DOHH2 (cell line): ENCODE data around the gene CCN2.

Experiments
- H3F3A ChIP-seq: fragments of 200-600 bp; sonication (generic), shearing (Covaris generic); 2 replicates; pipeline ENCODE4 v1.6.0; 2016; ENCODE audit warnings: antibody characterized with exemption, mild to moderate bottlenecking; ENCODE audit not compliant: control insufficient read depth, insufficient read depth
- H3K27ac ChIP-seq: fragments of 200-600 bp; sonication (generic); 2 replicates; pipeline ENCODE4 v1.5.1; 2014; ENCODE audit warnings: low read depth, mild to moderate bottlenecking, low read length, moderate library complexity
- H3K27me3 ChIP-seq: fragments of 200-600 bp; sonication (generic); 2 replicates; pipeline ENCODE4 v1.6.1; 2014; ENCODE audit warnings: mild to moderate bottlenecking, low read length, mixed read lengths; ENCODE audit not compliant: control insufficient read depth
- H3K36me3 ChIP-seq: fragments of 200-600 bp; sonication (generic); 2 replicates; pipeline ENCODE4 v1.6.1; 2014; ENCODE audit warnings: mild to moderate bottlenecking, low read length, moderate library complexity, mixed read lengths; ENCODE audit not compliant: control insufficient read depth
- H3K4me1 ChIP-seq: fragments of 200-600 bp; sonication (generic); 2 replicates; pipeline ENCODE4 v1.6.1; 2014; ENCODE audit warnings: mild to moderate bottlenecking, low read length, mixed read lengths; ENCODE audit not compliant: control insufficient read depth
- H3K4me2 ChIP-seq: fragments of 200-600 bp; sonication (generic); 2 replicates; pipeline ENCODE4 v1.6.0; 2014; ENCODE audit warnings: mild to moderate bottlenecking, low read length, moderate library complexity
- H3K4me3 ChIP-seq: fragments of 200-600 bp; sonication (generic); 2 replicates; pipeline ENCODE4 v1.5.1; 2014; ENCODE audit warnings: mild to moderate bottlenecking, low read length, mixed read lengths
- H3K79me2 ChIP-seq: fragments of 200-600 bp; sonication (generic); 2 replicates; pipeline ENCODE4 v1.6.1; 2014; ENCODE audit warnings: mild to moderate bottlenecking, low read length, mixed read lengths; ENCODE audit not compliant: control insufficient read depth
- H3K9me2 ChIP-seq: fragments of 200-600 bp; sonication (generic); replicated peaks from 2 replicates; pipeline ENCODE4 v1.6.1; 2014; ENCODE audit warnings: mild to moderate bottlenecking, low read length, mixed read lengths; ENCODE audit not compliant: control insufficient read depth
- H3K9me3 ChIP-seq: fragments of 200-600 bp; sonication (generic); 2 replicates; pipeline ENCODE4 v1.6.1; 2014; ENCODE audit warnings: antibody characterized with exemption, low read length, mixed read lengths; ENCODE audit not compliant: control insufficient read depth, insufficient read depth
- H4K20me1 ChIP-seq: fragments of 200-600 bp; sonication (generic); 2 replicates; pipeline ENCODE4 v1.6.0; 2014; ENCODE audit warnings: low read depth, mild to moderate bottlenecking, antibody characterized with exemption, low read length, moderate library complexity; ENCODE audit not compliant: control insufficient read depth, insufficient read depth
- CTCF ChIP-seq: fragments of 200-600 bp; sonication (generic); IDR thresholded peaks from one replicate; pipeline ENCODE4 v1.5.1; 2014; ENCODE audit warnings: antibody characterized with exemption, mild to moderate bottlenecking, low read depth, low read length; ENCODE audit not compliant: poor library complexity, severe bottlenecking
- EZH2phosphoT487 ChIP-seq: fragments of 200-600 bp; sonication (generic); IDR thresholded peaks from 2 replicates; pipeline ENCODE4 v1.6.1; 2017; ENCODE audit warnings: borderline replicate concordance, mild to moderate bottlenecking, antibody characterized with exemption, low read length, moderate library complexity, mixed read lengths

The CCN2 gene

GRCh38 chr6:131955876-131956275, 4.7 kb upstream of the CCN2 start:
- H3K9me3 ChIP-seq = no peaks in the 10 kb centered on the region
- H3K9me2 ChIP-seq = no peaks in the 10 kb centered on the region
- H3F3A ChIP-seq = no peaks in the 10 kb centered on the region
- H3K27me3 ChIP-seq = peaks cover 18% of the 10 kb centered on the region
- no peaks in the 10 kb centered on the region for H3K79me2 ChIP-seq
- no peaks in the 10 kb centered on the region for H3K36me3 ChIP-seq
- H3K4me1 ChIP-seq = no peaks in the 10 kb centered on the region; the same call in 1 of the 2 replicates
- H3K27ac ChIP-seq = no peak overlapping the region
- no peak overlapping the region for H3K4me3 ChIP-seq
- H4K20me1 ChIP-seq = no peaks in the 10 kb centered on the region
- no peak overlapping the region for H3K4me2 ChIP-seq
- no peak for TF ChIP-seq CTCF
- no peak for TF ChIP-seq EZH2phosphoT487

- Histone ChIP-seq H3K4me3 (no peak overlapping the region), H3K9me2 (no peaks in the 10 kb centered on the region), H3K79me2 (no peaks in the 10 kb centered on the region), H3K4me1 (no peaks in the 10 kb centered on the region; the same call in 1 of the 2 replicates), H3K9me3 (no peaks in the 10 kb centered on the region), H3K27ac (no peak overlapping the region), H3F3A (no peaks in the 10 kb centered on the region), H4K20me1 (no peaks in the 10 kb centered on the region), H3K4me2 (no peak overlapping the region), H3K36me3 (no peaks in the 10 kb centered on the region), H3K27me3 (peaks cover 23% of the 10 kb centered on the region)
- TF ChIP-seq EZH2phosphoT487 = no peak
- TF ChIP-seq CTCF = no peak
Measured at GRCh38 chr6:131955192-131955591, 4.0 kb upstream of the CCN2 start.

- H3K27ac ChIP-seq = no peak overlapping the region
- no peak overlapping the region for H3K4me2 ChIP-seq
- no peaks in the 10 kb centered on the region for H4K20me1 ChIP-seq
- TF ChIP-seq CTCF = no peak
- TF ChIP-seq EZH2phosphoT487 = no peak
- no peaks in the 10 kb centered on the region; the same call in 1 of the 2 replicates for H3K4me1 ChIP-seq
- H3K79me2 ChIP-seq = no peaks in the 10 kb centered on the region
- no peaks in the 10 kb centered on the region for H3K36me3 ChIP-seq
- H3K9me3 ChIP-seq = no peaks in the 10 kb centered on the region
- peaks cover 23% of the 10 kb centered on the region for H3K27me3 ChIP-seq
- H3K9me2 ChIP-seq = no peaks in the 10 kb centered on the region
- H3F3A ChIP-seq = no peaks in the 10 kb centered on the region
- H3K4me3 ChIP-seq = no peak overlapping the region
Measured at GRCh38 chr6:131954775-131955107, 3.6 kb upstream of the CCN2 start.
